ENCODE measurements around the gene TFDP2.
A peak's percentile ranks its signal among the peaks of the same experiment; 100 is the strongest.
"Not testable (repeated sequence)": the region's sequence is repeated elsewhere in the genome, so short reads cannot be mapped to it uniquely, and the experiment has no call there.

TFDP2 gene

DNA sequence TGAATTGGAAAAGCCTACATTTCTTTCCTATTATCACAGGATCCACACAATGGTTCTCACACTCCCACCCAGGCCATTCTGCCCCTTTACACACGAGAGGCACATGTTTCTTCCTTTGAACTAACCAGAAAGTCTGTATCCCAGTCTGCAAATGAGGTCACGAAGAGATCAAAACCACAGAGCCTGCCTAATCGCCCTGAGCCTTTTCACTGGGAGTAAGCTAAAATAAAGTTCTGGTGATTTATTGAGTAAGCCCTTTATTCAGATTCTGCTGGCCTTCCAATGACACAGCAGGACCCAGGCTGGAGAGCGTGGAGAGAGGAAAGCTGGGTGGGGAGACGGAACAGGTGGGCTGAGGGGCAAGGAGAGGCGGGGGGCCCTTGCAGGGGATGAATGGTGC lies 194.2 kb downstream of the TFDP2 start:
- DNase-seq: no peak

DNA sequence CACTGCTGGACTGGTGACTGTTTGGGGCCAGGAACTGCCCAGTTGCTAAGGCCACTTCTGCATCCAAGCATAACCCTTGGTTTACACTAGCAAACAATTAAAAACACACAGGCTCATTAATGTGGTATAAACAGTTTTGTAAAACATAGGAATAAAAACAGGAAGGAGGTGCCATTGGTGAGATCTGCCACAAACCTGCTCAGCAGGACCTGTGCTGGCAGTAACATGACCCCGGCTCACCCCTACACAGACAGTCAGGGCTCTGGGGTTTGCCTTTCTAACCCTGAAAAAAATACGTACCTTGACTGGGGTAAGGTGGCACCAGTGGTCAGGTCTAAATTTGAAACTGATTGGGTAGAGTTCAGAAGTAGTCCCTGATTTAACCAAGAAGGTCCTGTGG lies 196.7 kb downstream of the TFDP2 start:
- no peak for DNase-seq

DNA sequence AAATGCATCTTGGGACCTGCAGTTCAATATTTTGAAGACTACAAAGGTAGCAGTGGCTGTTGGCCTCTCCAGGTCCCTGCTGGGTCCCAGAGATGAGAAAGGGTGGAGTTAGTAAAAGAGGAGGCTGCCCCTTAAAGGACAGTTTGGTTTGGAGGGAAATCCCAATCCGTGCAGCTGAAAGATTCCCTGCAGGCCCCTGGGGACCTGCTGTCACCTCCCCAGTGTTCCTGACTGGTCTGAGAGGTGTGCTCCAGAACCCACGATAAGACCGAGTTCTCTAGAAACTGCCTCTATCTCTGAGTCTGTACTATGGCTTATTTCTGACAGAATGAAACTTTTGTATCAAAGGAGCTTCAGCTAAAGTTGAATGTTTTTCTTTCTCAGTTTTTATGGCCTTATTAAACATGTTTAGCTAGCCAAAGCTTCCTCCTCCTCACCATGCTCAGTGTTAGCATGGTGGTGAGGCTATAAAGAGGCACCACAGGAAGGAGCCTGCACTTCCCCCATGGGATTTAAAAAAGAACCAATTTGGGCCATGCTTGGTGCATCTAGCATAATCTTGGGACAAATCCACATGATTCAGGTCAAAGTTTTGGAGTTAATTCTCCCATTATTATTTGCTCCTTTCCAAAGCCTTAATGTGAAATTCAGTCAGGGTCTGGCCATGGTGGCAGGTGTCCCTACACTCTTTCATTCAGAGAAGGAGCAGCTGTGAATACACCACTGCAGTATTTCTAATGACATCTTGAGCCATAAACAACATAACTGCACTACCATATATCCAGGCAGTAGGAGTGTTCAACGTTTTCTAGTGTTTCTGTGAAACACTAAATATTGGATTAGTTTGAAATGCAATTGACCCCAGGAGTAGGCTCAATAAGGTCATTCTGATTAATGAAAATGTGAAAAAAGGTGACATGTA lies 198.5 kb downstream of the TFDP2 start:
- DNase-seq: no peak

DNA sequence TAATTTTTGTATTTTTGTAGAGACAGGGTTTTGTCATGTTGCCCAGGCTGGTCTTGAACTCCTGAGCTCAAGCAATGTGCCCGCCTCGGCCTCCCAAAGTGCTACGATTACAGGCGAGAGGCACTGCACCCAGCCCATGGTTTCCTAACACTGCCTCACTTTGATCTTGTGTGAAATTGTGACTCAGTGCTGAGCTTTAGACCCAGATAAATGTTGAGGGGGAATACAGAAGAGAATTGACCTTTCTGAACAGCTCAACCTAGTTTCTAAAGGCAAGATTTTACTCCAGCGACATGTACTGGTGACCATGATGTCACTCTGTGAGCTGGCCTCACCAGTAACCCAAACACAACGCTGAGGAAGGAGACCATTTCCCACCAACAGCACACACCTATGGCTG lies 199.4 kb downstream of the TFDP2 start:
- DNase-seq: no peak

DNA sequence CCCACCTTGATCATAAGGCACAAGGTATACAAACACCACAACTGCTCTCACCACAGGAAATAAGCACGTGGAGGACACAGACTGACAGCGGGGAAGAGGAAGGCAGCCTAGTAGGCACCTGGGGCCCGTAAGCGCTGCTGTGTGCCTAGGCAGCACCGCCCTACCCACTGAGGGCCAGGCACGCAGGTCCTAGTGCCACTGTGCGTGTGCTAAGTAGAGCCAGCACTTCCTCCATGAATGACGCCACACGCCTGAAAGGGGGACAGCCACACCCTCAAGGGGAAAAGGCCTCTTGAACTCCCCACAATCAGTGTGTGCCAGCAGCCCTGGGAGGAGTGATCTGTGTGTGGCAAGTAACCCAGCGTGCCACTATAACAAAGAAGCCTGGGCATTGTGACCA lies 199.9 kb downstream of the TFDP2 start:
- DNase-seq: no peak

DNA sequence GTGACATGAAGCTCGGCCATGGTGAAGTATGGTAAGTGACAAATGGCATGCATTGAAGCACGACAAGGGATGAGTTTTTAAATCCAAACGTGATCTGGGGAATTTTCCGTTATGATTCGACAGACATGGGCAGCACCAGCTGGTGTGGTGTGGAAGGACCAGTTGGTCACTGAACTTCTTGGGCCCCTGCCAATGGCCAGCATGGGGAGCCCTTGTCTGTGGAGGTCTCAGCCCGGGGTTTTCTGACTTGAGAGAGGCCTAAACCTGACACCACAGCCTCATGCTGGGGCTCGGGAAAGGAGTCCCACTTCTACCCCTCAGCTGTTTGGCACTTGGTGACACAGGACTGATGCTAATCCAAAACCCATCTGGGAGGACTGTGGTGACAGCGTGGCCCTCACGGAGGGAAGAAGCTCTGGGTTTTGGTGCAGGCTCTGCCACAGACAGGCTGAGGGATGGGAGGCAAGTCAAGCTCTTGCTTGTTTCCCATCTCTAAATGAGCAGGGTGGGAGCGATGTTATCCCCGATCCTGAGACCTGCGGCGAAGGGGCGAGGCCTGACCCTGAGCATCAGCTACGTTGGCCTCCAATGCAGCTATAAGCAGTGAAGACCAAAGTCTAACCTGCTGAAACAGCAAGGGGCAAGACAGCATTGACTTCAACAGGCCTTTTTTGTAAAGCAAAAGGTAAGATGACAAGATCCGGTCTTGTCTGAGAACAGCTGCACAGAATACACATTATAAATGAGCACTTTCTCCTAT lies 203.4 kb downstream of the TFDP2 start:
- DNase-seq: no peak

DNA sequence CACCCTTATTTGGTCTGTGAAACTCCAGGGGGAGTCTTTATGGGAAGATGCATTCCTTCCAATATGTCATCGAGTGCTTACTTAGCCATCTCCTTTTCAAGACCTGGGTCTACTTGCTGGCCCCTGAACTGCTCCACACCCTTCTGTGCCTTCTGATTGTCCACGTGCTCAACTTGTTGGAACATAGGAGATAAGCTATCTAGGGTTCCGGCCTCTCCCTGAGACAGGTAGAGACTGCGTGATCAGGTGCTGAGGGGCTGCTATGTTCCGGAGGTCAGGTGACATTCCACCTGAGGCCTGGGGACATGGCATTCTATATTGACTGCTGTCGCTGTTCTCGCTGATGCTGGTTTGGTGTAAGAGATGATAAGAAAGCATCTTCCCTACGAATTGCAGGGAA lies 207.3 kb downstream of the TFDP2 start:
- DNase-seq: no peak

DNA sequence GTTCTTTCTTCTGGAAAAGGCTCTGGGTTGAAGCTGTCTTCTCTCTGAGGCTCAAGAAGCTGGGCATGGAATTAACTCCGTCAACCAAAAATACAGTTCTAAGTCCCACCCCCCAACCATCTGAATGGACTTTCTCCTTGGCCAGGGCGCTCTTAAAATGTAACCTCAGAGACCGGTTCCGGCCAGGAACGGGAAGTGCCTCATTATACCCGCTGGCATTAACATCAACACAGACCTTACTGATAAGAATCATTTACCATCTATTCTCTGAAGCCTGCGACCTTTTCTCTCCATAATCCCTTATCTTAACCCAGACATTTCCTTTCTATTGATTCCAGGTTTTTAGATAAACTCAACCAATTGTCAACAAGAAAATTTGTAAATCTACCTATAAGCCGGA lies 208.3 kb downstream of the TFDP2 start:
- no peak for DNase-seq

DNA sequence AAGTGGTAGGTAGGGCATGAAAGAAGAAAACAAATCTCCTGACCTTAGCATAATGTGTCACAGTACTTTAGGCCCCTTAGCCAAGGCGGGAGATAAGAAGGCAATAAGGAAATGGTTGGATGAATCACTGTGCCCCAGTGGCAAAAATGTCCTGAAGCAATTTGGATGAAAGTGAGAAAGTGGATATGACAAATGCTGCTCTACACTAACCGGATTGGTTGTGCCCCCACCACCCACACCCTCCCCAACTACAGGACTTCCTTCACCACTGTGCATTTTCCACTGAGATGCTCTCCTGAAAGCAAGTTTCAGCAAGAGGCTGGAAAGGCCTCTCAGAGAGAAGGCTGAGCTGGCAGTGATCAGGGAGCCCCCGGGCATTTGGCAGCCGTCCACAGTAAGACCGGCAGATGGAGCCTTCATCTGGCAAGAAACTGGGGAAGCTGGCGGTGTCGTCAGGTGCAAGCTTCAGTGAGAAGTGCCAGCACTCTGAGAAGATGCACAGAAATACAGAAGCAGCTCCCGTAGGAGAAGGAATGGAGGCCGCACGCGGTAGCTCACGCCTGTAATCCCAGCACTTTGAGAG lies 209.1 kb downstream of the TFDP2 start:
- DNase-seq: peak; percentile 80 to 96

DNA sequence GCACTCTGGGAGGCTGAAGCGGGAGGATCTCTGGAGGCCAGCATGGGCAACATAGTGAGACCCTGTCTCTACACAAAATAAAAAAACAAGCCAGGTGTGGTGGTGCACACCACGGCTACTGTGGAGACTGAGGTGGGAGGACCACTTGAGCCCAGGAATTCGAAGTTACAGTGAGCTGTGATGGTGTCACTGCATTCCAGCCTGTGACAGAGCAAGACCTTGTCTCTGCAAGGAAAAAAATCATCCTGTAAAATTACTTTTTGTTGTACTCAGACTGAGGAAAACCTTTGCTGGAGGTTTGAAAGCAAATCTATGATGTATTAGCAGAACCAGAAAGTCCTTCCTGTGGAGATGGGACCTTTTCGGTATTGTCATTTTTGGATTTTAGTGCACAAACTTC lies 209.6 kb downstream of the TFDP2 start:
- DNase-seq: no peak

DNA sequence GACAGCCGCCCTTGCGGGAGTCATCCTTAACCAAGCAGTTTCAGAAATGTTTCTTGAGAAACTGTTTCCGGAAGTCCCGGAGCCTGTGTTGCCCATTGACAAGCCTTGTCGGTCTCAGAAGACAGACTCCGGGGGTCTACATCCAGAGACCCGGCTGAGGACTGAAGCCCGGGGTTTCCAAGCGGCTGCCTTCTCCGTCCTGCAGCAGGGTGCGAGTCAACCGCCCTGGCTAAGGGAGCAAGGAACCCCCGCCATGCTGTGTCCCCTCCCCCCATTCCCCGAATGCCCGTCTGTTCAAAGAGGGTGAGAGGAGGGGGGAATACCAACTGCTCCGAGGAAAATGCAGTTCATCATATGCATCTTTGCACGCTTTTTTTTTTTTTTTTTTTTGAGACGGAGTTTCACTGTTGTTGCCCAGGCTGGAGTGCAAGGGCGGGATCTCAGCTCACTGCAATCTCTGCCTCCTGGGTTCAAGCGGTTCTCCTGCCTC lies 211.3 kb downstream of the TFDP2 start:
- DNase-seq: no peak

DNA sequence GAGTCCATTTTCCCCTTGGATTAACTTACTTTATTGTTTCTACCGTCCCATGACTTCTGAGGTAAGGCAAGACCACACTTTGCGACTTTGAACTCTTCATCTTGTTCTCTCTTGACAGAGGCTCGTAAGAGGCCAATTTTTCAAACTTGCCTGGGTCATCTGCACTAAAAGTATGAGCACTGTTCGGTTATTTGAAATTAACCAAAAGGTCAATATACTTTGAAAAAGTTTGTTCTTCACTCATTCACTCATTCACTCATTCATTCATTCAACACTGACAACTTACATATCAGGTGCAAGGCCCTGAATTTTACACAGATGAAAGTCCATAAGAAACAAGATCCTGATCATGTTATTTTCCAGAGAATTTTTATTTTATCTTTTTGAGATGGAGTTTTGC lies 215.0 kb downstream of the TFDP2 start:
- DNase-seq: no peak

DNA sequence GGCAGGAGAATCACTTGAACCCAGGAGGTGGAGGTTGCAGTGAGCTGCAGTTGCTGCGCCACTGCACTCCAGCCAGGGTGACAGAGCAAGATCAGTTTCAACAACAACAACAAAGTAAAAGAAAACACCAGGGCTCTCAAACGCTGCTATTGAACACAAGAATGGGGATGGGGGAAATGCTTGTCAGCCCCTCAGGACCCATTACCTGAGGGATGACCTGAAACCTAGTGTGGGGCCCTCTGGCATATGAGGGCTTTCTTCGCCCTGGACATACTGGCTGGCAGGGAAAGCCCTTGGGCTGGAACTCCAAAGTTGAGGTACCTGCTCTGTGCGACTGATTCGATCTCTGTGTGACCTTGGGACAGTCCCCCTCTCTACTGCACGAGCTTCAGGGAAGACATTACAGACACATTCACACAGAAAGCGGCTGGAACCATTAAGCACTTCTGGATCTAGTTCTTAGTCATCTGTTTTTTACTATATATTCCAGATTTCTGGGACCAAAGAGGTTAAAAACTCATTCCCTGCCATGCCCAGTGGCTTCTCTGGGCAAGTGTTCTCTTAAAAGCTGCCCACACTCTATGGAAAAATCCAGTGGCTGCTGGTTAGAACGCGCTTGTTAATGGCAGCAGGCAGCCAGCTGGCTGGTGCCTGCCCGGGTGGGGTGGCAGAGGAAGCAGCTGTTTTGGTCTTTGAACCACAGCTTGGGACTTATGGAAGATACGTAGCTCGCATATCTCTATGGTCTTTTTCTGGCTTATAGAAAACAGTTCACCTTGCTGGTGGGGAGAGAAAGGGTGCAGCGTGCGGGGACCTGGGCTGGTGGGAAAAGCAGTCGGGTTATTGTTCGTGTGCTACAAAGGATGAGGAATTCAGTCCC lies 215.7 kb downstream of the TFDP2 start:
- no peak for DNase-seq

DNA sequence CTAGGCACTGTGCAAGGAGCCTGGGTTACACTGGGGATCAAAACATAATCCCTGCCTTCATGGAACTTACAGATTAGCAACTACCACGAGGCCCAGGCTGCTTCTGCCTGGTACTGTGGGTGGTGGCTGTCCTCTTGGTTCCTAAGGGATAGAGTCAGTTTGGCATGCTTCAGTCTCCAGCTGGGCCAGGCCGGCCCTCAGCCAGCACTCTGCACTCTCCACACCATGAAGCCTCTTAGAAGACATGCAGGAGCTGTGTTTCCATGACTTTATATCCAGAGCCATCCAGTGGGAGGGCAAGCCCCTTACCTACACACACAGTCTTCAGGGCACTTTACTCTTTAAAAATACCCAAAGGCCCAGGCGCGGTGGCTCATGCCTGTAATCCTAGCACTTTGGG lies 218.5 kb downstream of the TFDP2 start:
- DNase-seq: no peak

DNA sequence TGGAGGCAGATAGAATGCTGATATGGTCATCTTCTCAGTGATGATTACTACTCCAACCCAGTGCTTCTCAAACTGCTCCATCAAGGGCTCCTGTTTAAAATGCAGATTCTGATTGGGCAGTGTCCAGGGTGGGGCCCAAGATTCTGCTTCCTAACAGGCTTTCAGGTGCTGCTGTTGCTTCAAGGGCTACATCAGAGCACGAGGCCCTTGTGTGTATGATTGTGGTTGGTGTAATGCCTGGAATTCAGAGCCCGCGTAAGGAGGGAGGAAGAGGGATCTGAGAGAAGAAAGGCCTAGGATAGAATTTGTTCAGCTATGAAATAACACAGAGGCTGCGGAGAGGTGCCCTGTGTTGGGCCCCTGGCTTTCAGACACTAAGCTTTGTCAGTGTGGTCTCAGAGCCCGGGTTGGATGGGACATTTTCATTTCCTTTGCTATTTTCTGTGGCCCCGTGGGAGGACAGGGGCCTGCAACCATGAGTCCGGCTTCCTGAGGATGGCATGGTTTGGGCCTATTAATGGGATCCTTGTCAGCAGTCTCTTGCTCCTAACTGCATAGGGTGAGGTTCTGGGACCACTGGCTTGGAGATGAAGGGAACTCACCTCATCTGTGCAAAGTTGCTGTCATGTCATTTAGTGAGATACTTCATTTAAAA lies 219.9 kb downstream of the TFDP2 start:
- DNase-seq: no peak

DNA sequence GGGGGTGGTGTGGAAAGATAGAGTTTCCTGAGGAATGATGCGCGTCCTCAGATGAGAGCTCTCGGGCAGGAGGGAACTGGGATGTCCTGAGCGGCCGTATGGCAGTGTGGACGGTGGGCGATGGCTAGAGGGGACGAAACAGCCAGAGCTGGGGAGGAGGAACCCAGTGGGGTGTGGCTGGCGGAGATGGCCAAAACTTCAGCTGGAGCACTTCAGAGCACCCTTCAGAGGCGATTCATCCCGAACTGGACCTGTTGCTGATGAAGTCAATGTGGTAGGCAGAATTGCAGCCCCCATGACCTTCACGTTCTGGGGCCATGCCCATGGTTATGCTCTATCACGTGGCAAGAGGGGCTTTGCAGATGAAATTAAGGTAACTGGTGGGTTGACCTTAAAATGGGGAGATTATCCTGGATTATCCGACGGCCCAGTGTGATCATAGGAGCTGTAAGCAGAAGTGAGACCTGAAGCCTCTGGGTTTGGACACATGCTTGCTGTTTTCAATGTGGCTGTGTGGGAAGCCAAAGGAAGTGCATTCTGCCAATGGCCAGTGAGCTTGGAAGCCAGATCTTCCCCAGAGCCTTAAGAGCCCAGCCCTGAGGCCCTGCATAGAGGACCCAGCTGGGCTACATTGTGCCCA lies 220.6 kb downstream of the TFDP2 start:
- no peak for DNase-seq

DNA sequence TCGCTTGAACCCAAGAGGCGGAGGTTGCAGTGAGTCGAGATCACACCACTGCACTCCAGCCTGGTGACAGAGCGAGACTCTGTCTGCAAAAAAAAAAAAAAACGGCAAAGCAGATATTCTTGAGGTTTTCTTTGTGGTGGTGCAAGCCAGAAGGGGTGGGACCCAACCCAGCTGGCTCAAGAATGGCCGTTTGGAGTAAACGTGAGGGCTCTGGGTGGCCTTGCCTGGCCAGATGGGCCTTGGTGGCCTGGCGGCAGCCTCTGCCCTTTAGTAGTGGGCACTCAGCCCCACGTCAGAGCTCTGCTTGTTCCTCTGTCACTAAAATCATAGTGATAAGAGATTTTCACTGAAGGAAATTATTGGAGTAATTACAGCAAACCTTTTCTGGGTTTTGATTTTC lies 222.4 kb downstream of the TFDP2 start:
- DNase-seq: no peak

DNA sequence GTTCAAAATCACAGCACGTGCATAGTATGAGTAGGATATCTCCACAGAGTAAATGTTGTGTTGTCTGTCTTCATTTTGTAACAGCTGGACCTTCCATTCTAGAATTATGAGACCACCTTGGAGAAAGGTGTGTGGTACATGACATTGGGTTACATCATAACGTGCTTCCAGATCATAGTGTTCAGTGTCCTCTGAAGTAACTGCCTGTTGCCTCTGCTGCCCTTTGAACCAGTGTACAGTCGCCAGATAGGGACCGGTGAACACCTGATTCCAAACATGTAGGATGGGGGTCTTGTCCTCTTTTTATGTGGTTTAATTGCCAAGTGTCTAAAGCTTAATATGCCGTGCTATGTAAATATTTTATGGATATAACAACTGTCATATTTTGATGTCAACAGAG lies 223.7 kb downstream of the TFDP2 start:
- not testable (repeated sequence) for DNase-seq

DNA sequence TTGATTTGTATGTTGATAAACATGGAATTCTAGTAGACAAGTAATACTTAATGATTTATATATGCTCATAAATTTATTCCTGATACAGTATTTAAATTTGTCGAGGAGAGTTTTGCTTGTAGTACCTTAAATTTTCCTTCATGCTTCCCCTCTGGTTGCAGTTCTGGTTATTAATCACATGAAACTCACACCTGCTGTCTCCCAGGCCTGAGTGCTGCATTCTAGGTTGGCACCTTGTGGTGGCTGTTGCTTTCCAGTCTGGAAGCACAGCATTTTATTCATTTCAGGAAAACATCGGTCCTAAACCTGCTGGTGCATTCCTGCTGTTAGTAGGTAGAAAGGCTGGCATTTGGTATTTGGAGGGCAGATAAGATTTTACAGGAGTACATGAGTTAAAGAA lies 228.0 kb downstream of the TFDP2 start:
- DNase-seq: no peak

DNA sequence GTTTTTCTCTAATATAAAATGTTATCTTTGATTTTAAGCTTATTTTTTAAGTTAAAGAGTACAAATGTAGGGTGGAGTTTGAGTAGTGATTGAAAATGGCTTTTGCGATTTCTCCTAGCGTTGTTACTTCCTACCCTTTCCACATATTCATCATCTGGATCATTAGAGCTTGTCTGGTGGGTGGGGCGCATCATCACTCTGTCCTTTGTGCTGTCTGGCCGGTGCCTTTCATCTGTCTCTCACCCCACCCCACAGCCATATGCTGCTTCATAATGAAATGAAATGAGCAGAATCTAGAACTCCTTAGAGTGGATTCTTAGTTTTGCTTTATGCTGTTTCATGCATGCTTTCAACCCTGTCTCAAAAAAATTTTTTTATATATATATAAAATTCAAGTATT lies 228.6 kb downstream of the TFDP2 start:
- DNase-seq: no peak

DNA sequence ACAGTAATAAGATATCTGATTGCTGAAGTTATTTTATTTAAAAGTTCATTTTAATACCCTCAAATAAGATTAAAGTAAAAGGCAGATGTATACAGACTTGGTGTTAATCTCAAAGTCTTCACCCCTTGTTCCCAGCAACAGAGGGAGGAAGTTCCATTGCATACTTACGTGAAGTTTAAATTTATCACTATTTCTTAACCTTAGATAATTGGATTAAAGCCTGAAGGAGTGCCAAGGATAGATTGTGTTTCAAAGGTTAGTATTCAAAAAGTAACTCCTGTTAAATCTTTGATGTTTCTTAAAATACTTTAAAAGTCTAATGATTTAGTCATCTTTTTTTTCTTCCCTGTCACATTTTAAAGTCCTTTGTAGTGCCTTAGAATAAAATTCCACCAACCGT lies 233.6 kb downstream of the TFDP2 start:
- DNase-seq: no peak

DNA sequence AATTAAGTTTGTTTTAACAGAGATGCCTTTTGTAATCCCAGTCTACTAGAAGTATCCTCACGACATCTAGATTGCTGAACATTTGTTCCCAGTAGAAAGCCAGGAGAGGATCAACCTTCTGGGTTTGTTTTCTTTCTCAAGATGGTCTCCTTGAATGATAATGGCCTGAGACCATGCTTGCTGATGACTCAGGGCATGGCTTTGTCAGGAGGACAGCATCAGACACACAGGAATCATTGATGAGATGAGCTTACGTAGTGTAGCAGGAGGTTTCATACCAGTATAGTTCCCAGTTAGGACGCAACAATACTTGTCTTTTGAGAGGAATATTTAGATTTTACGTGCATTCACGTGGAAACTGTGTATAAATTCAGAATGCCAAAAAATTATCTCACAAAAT lies 234.3 kb downstream of the TFDP2 start:
- no peak for DNase-seq
